ENCODE measurements around the gene IMPDH1. TPM values are rescaled to one million over a fixed set of nuclear protein-coding genes. Genes with fewer than 3 reads are reported as not detected.

The IMPDH1 gene
- polyA plus RNA-seq, 1 donor from 2014 or later: 49.7 TPM

- H3K27ac ChIP-seq (ENCODE audit: low read length): no peak overlapping the region
- H3K79me2 ChIP-seq (replicated peaks; ENCODE audit: insufficient read depth, low read length): no peaks in the 10 kb centered on the region
- no peaks in the 10 kb centered on the region for H3K36me3 ChIP-seq (ENCODE audit: insufficient read depth, low read length)
- no peaks in the 10 kb centered on the region for H3F3A ChIP-seq (ENCODE audit: insufficient read depth, low read length, poor library complexity, severe bottlenecking)
- no peak overlapping the region for H3K4me3 ChIP-seq (ENCODE audit: low read length)
- no peaks in the 10 kb centered on the region for H3K9me2 ChIP-seq (ENCODE audit: insufficient read depth, low read length)
- H3K9me3 ChIP-seq (ENCODE audit: low read length): no peaks in the 10 kb centered on the region
- H2AFZ ChIP-seq (ENCODE audit: low read depth, low read length): no peak overlapping the region
- H3K27me3 ChIP-seq (ENCODE audit: insufficient read depth, low read depth, low read length): peaks cover 23% of the 10 kb centered on the region
- H3K9ac ChIP-seq (ENCODE audit: low read length): no peak overlapping the region
- H4K20me1 ChIP-seq (ENCODE audit: insufficient read depth): no peaks in the 10 kb centered on the region
- TF ChIP-seq REST (IDR thresholded peaks at IDR 0.05; ENCODE audit: borderline replicate concordance) (no peak), EZH2 (IDR thresholded peaks at IDR 0.05; ENCODE audit: borderline replicate concordance, insufficient read depth, low read length, poor library complexity, severe bottlenecking) (no peak), TAF1 (IDR thresholded peaks at IDR 0.05; ENCODE audit: low read depth) (no peak), SMC3 (conservative IDR thresholded peaks at IDR 0.05; ENCODE audit: poor library complexity) (no peak), CTCF (IDR thresholded peaks at IDR 0.05; ENCODE audit: poor library complexity, severe bottlenecking) (no peak), RAD21 (conservative IDR thresholded peaks at IDR 0.05) (no peak), MXI1 (conservative IDR thresholded peaks at IDR 0.05; ENCODE audit: poor library complexity, severe bottlenecking) (no peak), POLR2AphosphoS5 (IDR thresholded peaks at IDR 0.05) (no peak), EP300 (conservative IDR thresholded peaks at IDR 0.05; ENCODE audit: poor library complexity, severe bottlenecking) (no peak)
- H3K4me2 ChIP-seq (ENCODE audit: low read length): no peak overlapping the region
These were observed 51.5 kb downstream of the IMPDH1 start for GRCh38 chr7:128358233-128358632.

- H3K9me3 ChIP-seq (ENCODE audit: low read length): no peaks in the 10 kb centered on the region
These were observed 52.6 kb downstream of the IMPDH1 start for GRCh38 chr7:128357217-128357613.

More at GRCh38 chr7:128357217-128357613, 52.6 kb downstream of the IMPDH1 start:
- no peak overlapping the region for H2AFZ ChIP-seq (ENCODE audit: low read depth, low read length)
- H3K36me3 ChIP-seq (ENCODE audit: insufficient read depth, low read length): no peaks in the 10 kb centered on the region
- H4K20me1 ChIP-seq (ENCODE audit: insufficient read depth): no peaks in the 10 kb centered on the region
- H3K4me2 ChIP-seq (ENCODE audit: low read length): no peak overlapping the region
- no peak overlapping the region for H3K9ac ChIP-seq (ENCODE audit: low read length)
- H3F3A ChIP-seq (ENCODE audit: insufficient read depth, low read length, poor library complexity, severe bottlenecking): no peaks in the 10 kb centered on the region
- no peaks in the 10 kb centered on the region for H3K79me2 ChIP-seq (replicated peaks; ENCODE audit: insufficient read depth, low read length)
- no peaks in the 10 kb centered on the region for H3K9me2 ChIP-seq (ENCODE audit: insufficient read depth, low read length)
- TF ChIP-seq REST (IDR thresholded peaks at IDR 0.05; ENCODE audit: borderline replicate concordance) (no peak), SMC3 (conservative IDR thresholded peaks at IDR 0.05; ENCODE audit: poor library complexity) (no peak), RAD21 (conservative IDR thresholded peaks at IDR 0.05) (no peak), EZH2 (IDR thresholded peaks at IDR 0.05; ENCODE audit: borderline replicate concordance, insufficient read depth, low read length, poor library complexity, severe bottlenecking) (no peak), MXI1 (conservative IDR thresholded peaks at IDR 0.05; ENCODE audit: poor library complexity, severe bottlenecking) (no peak), EP300 (conservative IDR thresholded peaks at IDR 0.05; ENCODE audit: poor library complexity, severe bottlenecking) (no peak), POLR2AphosphoS5 (IDR thresholded peaks at IDR 0.05) (no peak), CTCF (IDR thresholded peaks at IDR 0.05; ENCODE audit: poor library complexity, severe bottlenecking) (no peak), TAF1 (IDR thresholded peaks at IDR 0.05; ENCODE audit: low read depth) (no peak)
- H3K27me3 ChIP-seq (ENCODE audit: insufficient read depth, low read depth, low read length): peaks cover 23% of the 10 kb centered on the region
- H3K4me3 ChIP-seq (ENCODE audit: low read length): no peak overlapping the region
- no peak overlapping the region for H3K27ac ChIP-seq (ENCODE audit: low read length)
